Measurements from ENCODE around the gene PTGFRN. TPM values are rescaled to one million over a fixed set of nuclear protein-coding genes. Genes with fewer than 3 reads are reported as not detected.

PTGFRN gene
- total RNA-seq, 2 donors from 2014 or later: 37.1 to 70.7 TPM

DNA sequence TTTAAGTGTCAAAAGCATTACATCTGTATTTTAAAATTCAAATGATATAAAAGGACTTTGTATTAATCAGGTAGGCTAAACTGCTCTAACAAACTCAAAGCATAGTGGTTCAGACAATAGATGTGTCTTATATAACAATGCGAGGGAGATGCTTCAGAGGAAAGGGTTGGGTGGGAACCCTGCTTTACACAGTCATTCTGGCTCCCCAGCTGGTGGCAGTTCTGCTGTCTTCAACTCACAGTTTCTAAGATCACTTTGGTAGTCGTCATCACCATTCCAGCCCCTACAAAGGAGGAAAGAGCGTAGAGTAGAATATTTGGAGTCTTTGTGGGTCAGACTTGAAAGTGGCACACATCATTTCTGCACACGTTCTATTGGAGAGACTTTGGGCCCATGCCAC is 4.2 kb downstream of the PTGFRN start:
- TF ChIP-seq CTCF (IDR thresholded peaks at IDR 0.05) (no peak), POLR2A (IDR thresholded peaks at IDR 0.05) (no peak), POLR2AphosphoS5 (IDR thresholded peaks at IDR 0.05) (no peak)
- no peak overlapping the region for H3K27ac ChIP-seq
- no peaks in the 10 kb centered on the region for H3K36me3 ChIP-seq
- intact Hi-C loops (cut with DNase I): loop anchor here (5.0 to 10.0 kb wide), 2 partner anchors 38 to 71 kb away; no protein-coding TSS in a partner anchor
- no peaks in the 10 kb centered on the region for H3K27me3 ChIP-seq (replicated peaks; ENCODE audit: insufficient read depth)
- no peak for DNase-seq (ENCODE audit: low spot score)
- no peak overlapping the region for H3K4me3 ChIP-seq
- 89% methylated on average over 4 of the region's 4 CpGs for whole genome bisulfite sequencing
- H3K4me1 ChIP-seq (replicated peaks): peaks cover 3% of the 10 kb centered on the region
- no peaks in the 10 kb centered on the region for H3K9me3 ChIP-seq

DNA sequence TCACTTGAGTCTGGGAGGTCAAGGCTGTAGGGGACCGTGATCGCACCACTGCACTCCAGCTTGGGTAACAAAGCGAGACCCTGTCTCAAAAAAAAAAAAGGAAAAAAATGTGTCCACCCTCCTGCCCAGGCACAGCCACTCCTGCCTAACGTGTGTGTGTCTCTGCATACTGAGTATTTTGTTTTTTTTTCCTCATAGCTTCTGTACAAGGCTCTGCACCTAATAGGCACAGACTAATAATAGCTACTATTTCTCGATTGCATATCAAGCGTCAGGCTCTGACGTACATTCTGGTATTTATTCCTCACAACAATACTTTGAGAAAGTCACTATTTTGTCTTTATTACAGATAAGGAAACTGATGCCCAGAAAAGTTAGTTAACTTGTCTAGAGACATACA is 5.0 kb downstream of the PTGFRN start:
- 81% methylated on average over 7 of the region's 7 CpGs for WGBS
- H3K27ac ChIP-seq: peak overlapping the region in 1 of 2 donors; percentile 25
- H3K9me3 ChIP-seq: no peaks in the 10 kb centered on the region
- no peak for TF ChIP-seq POLR2AphosphoS5 (IDR thresholded peaks at IDR 0.05)
- no peak for TF ChIP-seq POLR2A (IDR thresholded peaks at IDR 0.05)
- no peak for TF ChIP-seq CTCF (IDR thresholded peaks at IDR 0.05)
- DNase-seq (ENCODE audit: low spot score): no peak
- no peaks in the 10 kb centered on the region for H3K36me3 ChIP-seq
- no peak overlapping the region for H3K4me3 ChIP-seq
- H3K4me1 ChIP-seq (replicated peaks): peaks cover 3% of the 10 kb centered on the region
- intact Hi-C loops (cut with DNase I): loop anchor here (5.0 to 10.0 kb wide), 2 partner anchors 38 to 70 kb away; no protein-coding TSS in a partner anchor
- no peaks in the 10 kb centered on the region for H3K27me3 ChIP-seq (replicated peaks; ENCODE audit: insufficient read depth)

DNA sequence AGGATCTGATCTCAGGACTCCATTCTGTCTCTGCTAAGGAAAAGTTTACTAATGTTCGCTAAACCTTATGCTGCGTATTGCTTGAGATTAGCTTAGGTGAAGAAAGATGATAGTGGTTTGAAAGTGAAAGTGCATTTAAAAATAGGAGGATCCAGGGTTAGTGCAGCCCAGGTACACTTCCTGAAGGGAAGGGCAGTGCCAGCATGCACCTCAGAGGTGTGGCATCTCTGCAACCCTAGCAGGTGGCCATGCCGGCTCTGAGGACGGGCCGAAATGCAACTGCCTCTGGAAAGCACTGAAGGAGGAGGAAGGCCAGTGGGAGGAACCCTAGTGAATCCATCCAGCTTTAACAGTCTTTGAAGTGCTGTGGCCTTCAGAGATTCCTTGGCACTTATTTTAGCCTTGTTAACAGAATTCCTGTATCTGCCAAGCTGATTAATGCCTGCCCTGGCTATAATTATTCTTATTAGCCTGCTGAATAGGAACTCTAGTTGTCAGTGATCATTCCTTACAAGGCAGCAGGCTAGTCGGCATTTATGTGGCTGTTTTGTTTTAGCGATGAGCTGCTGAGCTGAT is 5.5 kb downstream of the PTGFRN start:
- H3K9me3 ChIP-seq: no peaks in the 10 kb centered on the region
- no peaks in the 10 kb centered on the region for H3K36me3 ChIP-seq
- no peaks in the 10 kb centered on the region for H3K27me3 ChIP-seq (replicated peaks; ENCODE audit: insufficient read depth)
- peak; percentile 22 for DNase-seq (ENCODE audit: low spot score)
- H3K4me3 ChIP-seq: no peak overlapping the region
- 16% methylated on average over 7 of the region's 7 CpGs for WGBS
- peaks cover 3% of the 10 kb centered on the region for H3K4me1 ChIP-seq (replicated peaks)
- intact Hi-C loops (cut with DNase I): loop anchor here (10.0 kb wide), 1 partner anchor 70 kb away; no protein-coding TSS in a partner anchor
- peak overlapping the region; percentile 13 to 25 for H3K27ac ChIP-seq
- TF ChIP-seq CTCF (IDR thresholded peaks at IDR 0.05): no peak
- no peak for TF ChIP-seq POLR2A (IDR thresholded peaks at IDR 0.05)
- TF ChIP-seq POLR2AphosphoS5 (IDR thresholded peaks at IDR 0.05): peak; percentile 11

GRCh38 chr1:116916002-116916401 is 6.3 kb downstream of the PTGFRN start:
- intact Hi-C loops (cut with DNase I): loop anchor here (10.0 kb wide), 1 partner anchor 69 kb away; no protein-coding TSS in a partner anchor
- TF ChIP-seq POLR2A (IDR thresholded peaks at IDR 0.05) (no peak), CTCF (IDR thresholded peaks at IDR 0.05) (no peak), POLR2AphosphoS5 (IDR thresholded peaks at IDR 0.05) (no peak)
- Histone ChIP-seq H3K4me3 (no peak overlapping the region), H3K36me3 (no peaks in the 10 kb centered on the region), H3K4me1 (replicated peaks) (peaks cover 3% of the 10 kb centered on the region), H3K27ac (no peak overlapping the region), H3K27me3 (replicated peaks; ENCODE audit: insufficient read depth) (no peaks in the 10 kb centered on the region), H3K9me3 (no peaks in the 10 kb centered on the region)
- no peak for DNase-seq (ENCODE audit: low spot score)
- WGBS: 69% methylated on average over 6 of the region's 6 CpGs
